ENCODE results near the gene ERCC5.

ERCC5 gene

GRCh38 chr13:102845630-102846260 lies at the start of gene ERCC5:
TSS of gene ERCC5 (plus strand) at chr13:102846032. CDS start at chr13:102846267, 235 bp downstream.
- Mint-ChIP-seq H3K36me3 (peaks cover 8 to 14% of the 10 kb centered on the region in 2 donors), H3K27ac (peak within 1 kb of the TSS; percentile 98), H3K4me1 (peaks cover 24 to 36% of the 10 kb centered on the region in 2 donors), H3K27me3 (no peaks in the 10 kb centered on the region), H3K9me3 (no peaks in the 10 kb centered on the region), H3K4me3 (peak within 1 kb of the TSS; percentile 94 to 99)
- ATAC-seq (replicated peaks): peak; percentile 90 to 91
- peak; percentile 97 for DNase-seq

DNA sequence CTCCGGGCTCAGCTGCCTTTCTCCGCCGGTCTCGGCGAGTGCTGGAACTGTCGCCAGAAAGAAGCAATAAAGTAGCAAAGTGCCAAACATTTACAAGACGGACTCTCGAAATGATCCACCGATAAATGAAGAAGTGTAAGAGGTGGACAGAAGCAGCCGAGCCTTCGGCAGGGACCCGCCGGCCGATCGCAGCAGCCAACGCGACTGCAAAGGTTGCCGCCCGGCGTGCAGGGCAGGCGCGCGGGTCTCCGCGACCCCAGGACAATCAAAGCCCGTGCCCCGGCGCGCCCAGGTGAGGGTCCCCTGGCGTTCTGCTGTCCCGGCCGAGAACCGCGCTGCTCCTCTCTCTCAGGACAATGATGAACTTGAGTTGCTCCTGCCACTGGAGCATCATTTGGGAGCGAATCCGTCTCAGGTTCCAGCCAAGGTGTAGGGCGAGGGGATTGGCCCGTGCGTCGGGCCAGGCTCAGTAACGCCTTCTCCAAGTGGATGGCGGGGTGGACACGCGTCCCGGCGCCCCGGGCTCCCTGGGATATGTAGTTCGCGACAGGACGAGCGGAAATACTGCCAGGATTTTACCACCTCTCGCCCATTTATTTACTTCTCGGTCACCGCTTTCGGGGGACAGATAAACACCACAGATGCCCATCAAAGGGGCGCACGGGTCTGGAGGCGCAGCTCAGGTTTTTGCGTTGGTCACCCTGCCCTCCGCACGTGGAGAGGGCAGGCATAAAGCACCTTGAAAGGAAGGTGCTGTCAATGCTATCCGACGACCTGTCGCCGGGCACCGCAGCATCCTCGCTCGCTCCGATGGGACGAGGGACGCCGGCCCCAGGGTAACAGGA lies 47.0 kb upstream of the ERCC5 start, which contains the start of the genes BIVM and POGLUT2:
Gene BIVM (plus strand): TSS at position 539 of the 845 bp plus-strand sequence. CDS start 8,149 bp downstream, outside the sequence.
Gene POGLUT2 (minus strand): TSS at position 396 of the 845 bp plus-strand sequence. CDS start 306 bp downstream, at position 90.
- peak within 1 kb of the TSS; percentile 91 to 97 for H3K4me3 Mint-ChIP-seq
- H3K36me3 Mint-ChIP-seq: peaks cover 0 to 2% of the 10 kb centered on the region in 2 donors
- H3K4me1 Mint-ChIP-seq: peaks cover 8 to 37% of the 10 kb centered on the region in 2 donors
- DNase-seq (peak; percentile 76), ATAC-seq (replicated peaks) (peak; percentile 83 to 84)
- no peaks in the 10 kb centered on the region for H3K9me3 Mint-ChIP-seq
- H3K27ac Mint-ChIP-seq: peak within 1 kb of the TSS; percentile 90
- peaks cover 20 to 22% of the 10 kb centered on the region in 2 donors for H3K27me3 Mint-ChIP-seq

- DNase-seq: no peak
- ATAC-seq (replicated peaks): peak; percentile 8 to 14
- Mint-ChIP-seq H3K4me3 (peak overlapping the region; percentile 91 to 97), H3K9me3 (no peaks in the 10 kb centered on the region), H3K36me3 (peaks cover 0 to 2% of the 10 kb centered on the region in 2 donors), H3K27me3 (peaks cover 15 to 20% of the 10 kb centered on the region in 2 donors), H3K4me1 (peaks cover 8 to 38% of the 10 kb centered on the region in 2 donors), H3K27ac (peak overlapping the region; percentile 90)
Measured at GRCh38 chr13:102799426-102800144, 46.2 kb upstream of the ERCC5 start.

- H3K27ac Mint-ChIP-seq: peak overlapping the region; percentile 90
- H3K9me3 Mint-ChIP-seq: no peaks in the 10 kb centered on the region
- H3K27me3 Mint-ChIP-seq: peaks cover 15 to 20% of the 10 kb centered on the region in 2 donors
- peaks cover 0 to 2% of the 10 kb centered on the region in 2 donors for H3K36me3 Mint-ChIP-seq
- ATAC-seq (replicated peaks): peak; percentile 88
- peaks cover 8 to 38% of the 10 kb centered on the region in 2 donors for H3K4me1 Mint-ChIP-seq
- peak; percentile 81 for DNase-seq
- H3K4me3 Mint-ChIP-seq: peak overlapping the region; percentile 91 to 97
Measured at GRCh38 chr13:102800145-102801041, 45.4 kb upstream of the ERCC5 start.

DNA sequence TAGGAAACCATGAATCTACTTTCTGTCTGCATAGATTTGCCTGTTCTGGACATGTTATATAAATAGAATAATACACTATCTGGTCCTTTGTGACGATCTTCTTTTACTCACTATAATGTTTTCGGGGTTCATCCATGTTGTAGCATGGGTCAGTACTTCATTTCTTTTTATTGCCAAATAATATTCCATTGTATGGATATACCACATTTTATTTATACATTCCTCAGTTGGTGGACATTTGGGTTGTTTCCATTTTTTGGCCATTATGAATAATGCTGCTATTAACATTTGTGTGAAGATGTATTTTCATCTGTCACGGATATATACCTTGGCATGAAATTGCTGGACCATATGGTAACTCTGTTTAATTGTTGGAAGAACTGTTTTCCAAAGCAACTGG lies 40.2 kb upstream of the ERCC5 start:
- no peaks in the 10 kb centered on the region for H3K27me3 Mint-ChIP-seq

DNA sequence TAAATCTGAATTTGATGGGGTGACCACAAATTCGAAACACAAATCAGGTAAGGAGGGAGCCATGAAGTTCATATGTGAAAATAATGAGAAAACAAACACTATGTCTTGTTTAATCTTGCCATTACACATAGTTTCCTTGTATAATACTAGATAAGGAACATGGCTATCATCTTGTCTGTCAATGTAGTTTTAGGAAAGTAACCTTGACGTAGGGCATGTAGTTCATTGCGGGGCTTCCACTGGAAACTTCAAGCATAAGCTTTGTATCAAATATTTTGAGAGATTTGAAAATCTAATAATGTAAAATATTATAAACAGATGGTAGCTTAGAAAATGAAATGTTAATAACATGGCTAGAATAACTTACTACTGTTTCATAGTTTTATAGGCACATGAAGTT lies 38.1 kb upstream of the ERCC5 start:
- Mint-ChIP-seq H3K4me3 (no peak overlapping the region), H3K36me3 (peaks cover 0 to 12% of the 10 kb centered on the region in 2 donors), H3K9me3 (no peaks in the 10 kb centered on the region), H3K27ac (no peak overlapping the region), H3K4me1 (peaks cover 2 to 6% of the 10 kb centered on the region in 2 donors), H3K27me3 (no peaks in the 10 kb centered on the region)
- no peak for DNase-seq
- ATAC-seq (replicated peaks): no peak

More for the DNA sequence above, 40.2 kb upstream of the ERCC5 start:
- no peaks in the 10 kb centered on the region for H3K9me3 Mint-ChIP-seq
- ATAC-seq (replicated peaks) (no peak), DNase-seq (no peak)
- peaks cover 2 to 12% of the 10 kb centered on the region in 2 donors for H3K4me1 Mint-ChIP-seq
- peaks cover 0 to 3% of the 10 kb centered on the region in 2 donors for H3K36me3 Mint-ChIP-seq
- H3K27ac Mint-ChIP-seq: no peak overlapping the region
- no peak overlapping the region for H3K4me3 Mint-ChIP-seq

- peaks cover 2 to 16% of the 10 kb centered on the region in 2 donors for H3K36me3 Mint-ChIP-seq
- H3K4me3 Mint-ChIP-seq: no peak overlapping the region
- DNase-seq (no peak), ATAC-seq (replicated peaks) (no peak)
- no peaks in the 10 kb centered on the region for H3K9me3 Mint-ChIP-seq
- H3K27me3 Mint-ChIP-seq: no peaks in the 10 kb centered on the region
- H3K27ac Mint-ChIP-seq: no peak overlapping the region
- H3K4me1 Mint-ChIP-seq: peaks cover 4 to 6% of the 10 kb centered on the region in 2 donors
Measured at GRCh38 chr13:102812611-102813287, 33.1 kb upstream of the ERCC5 start.

DNA sequence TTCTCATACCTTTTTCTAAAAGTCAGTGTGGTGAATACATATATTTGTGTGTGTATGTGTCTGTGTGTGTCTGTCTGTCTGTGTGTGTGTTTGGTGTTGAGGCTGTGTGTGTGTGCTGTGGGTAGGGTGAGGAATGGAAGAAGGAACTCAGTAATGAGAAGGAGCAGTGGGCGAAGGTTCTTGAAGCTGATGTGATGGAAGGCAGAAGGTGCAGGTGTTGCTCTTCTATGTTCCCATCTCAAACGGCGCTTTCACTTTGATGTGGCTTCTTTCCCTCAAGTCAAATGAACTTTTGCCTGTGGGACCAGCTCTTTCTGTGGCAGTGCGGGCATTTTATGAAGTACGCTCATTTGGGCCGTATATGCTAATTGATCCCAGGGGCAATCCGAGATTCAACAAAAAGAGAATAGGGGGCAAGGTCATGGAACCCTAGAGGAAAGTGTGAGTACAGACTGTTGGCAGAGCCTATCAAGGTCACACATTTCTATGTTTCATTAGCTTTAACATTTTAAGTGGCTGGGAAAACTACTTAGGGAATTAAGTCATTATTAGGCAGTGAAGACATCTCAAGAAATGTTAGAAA lies 31.7 kb upstream of the ERCC5 start:
- Mint-ChIP-seq H3K4me3 (no peak overlapping the region), H3K27ac (no peak overlapping the region), H3K4me1 (peaks cover 3 to 6% of the 10 kb centered on the region in 2 donors), H3K9me3 (no peaks in the 10 kb centered on the region), H3K27me3 (no peaks in the 10 kb centered on the region), H3K36me3 (peaks cover 2 to 19% of the 10 kb centered on the region in 2 donors)
- no peak for ATAC-seq (replicated peaks)
- DNase-seq: no peak

- H3K4me1 Mint-ChIP-seq: peaks cover 3 to 6% of the 10 kb centered on the region in 2 donors
- H3K27ac Mint-ChIP-seq: no peak overlapping the region
- H3K9me3 Mint-ChIP-seq: no peaks in the 10 kb centered on the region
- H3K27me3 Mint-ChIP-seq: no peaks in the 10 kb centered on the region
- peaks cover 2 to 23% of the 10 kb centered on the region in 2 donors for H3K36me3 Mint-ChIP-seq
- DNase-seq (no peak), ATAC-seq (replicated peaks) (no peak)
- no peak overlapping the region for H3K4me3 Mint-ChIP-seq
Measured at GRCh38 chr13:102814793-102815192, 31.0 kb upstream of the ERCC5 start.

- H3K4me3 Mint-ChIP-seq: no peak overlapping the region
- no peaks in the 10 kb centered on the region for H3K27me3 Mint-ChIP-seq
- DNase-seq: no peak
- H3K36me3 Mint-ChIP-seq: peaks cover 5 to 24% of the 10 kb centered on the region in 2 donors
- no peak for ATAC-seq (replicated peaks)
- H3K27ac Mint-ChIP-seq: no peak overlapping the region
- no peaks in the 10 kb centered on the region for H3K9me3 Mint-ChIP-seq
- peaks cover 3 to 6% of the 10 kb centered on the region in 2 donors for H3K4me1 Mint-ChIP-seq
Measured at GRCh38 chr13:102815788-102816187, 30.0 kb upstream of the ERCC5 start.

GRCh38 chr13:102816708-102817107 lies 29.1 kb upstream of the ERCC5 start:
- no peaks in the 10 kb centered on the region for H3K27me3 Mint-ChIP-seq
- H3K4me1 Mint-ChIP-seq: peaks cover 3 to 6% of the 10 kb centered on the region in 2 donors
- no peak overlapping the region for H3K27ac Mint-ChIP-seq
- DNase-seq (no peak), ATAC-seq (replicated peaks) (no peak)
- H3K4me3 Mint-ChIP-seq: no peak overlapping the region
- peaks cover 5 to 24% of the 10 kb centered on the region in 2 donors for H3K36me3 Mint-ChIP-seq
- no peaks in the 10 kb centered on the region for H3K9me3 Mint-ChIP-seq

DNA sequence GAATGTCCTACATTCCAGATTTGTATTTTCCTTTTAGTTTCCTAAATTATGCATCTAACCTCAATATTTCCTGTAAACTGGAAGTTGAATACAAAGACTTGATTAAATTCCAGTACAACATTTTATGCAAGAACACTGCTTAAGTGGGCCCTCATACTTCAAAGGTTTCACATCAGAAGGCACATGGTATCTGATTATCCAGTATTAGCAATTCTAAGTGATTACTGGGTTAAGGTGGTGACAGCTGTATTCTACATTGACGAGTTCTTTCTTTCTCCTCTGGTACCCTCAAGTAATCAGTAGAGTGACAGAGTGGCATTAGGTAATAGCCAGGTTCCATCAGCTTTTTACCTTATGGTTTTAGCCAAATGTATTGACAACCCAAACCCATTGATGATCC lies 28.6 kb upstream of the ERCC5 start:
- H3K27ac Mint-ChIP-seq: no peak overlapping the region
- no peaks in the 10 kb centered on the region for H3K27me3 Mint-ChIP-seq
- peaks cover 5 to 23% of the 10 kb centered on the region in 2 donors for H3K36me3 Mint-ChIP-seq
- no peak for DNase-seq
- H3K4me1 Mint-ChIP-seq: peaks cover 3 to 6% of the 10 kb centered on the region in 2 donors
- ATAC-seq (replicated peaks): no peak
- H3K4me3 Mint-ChIP-seq: no peak overlapping the region
- no peaks in the 10 kb centered on the region for H3K9me3 Mint-ChIP-seq

Measured in stimulated activated naive B cell treated with anti-CD40 and anti-IgM and Interleukin-4, amounts not matched to agents 10 μg/mL and 1 μg/mL and 100 μg/mL, for 72 hours (primary cell).